Hepatocyte (in vitro differentiated cells): Measurements from ENCODE around the gene FOXE3. TPM values are rescaled to one million over a fixed set of nuclear protein-coding genes. Genes with fewer than 3 reads are reported as not detected.

Experiments used
- DNase-seq: peaks from one replicate; pipeline ENCODE4 v3.0.0-alpha.2; 2016; ENCODE audit warnings: low spot score
- H2AFZ ChIP-seq: fragments of 200-600 bp; sonication (generic); 2 replicates; pipeline ENCODE4 v1.6.0; 2016; ENCODE audit warnings: antibody characterized with exemption, mild to moderate bottlenecking
- H3K27ac ChIP-seq: fragments of 200-600 bp; sonication (generic); 2 replicates; pipeline ENCODE4 v1.5.1; 2016; ENCODE audit warnings: mild to moderate bottlenecking
- H3K27me3 ChIP-seq: fragments of 200-600 bp; sonication (generic); 2 replicates; pipeline ENCODE4 v1.6.1; 2016
- H3K36me3 ChIP-seq: fragments of 200-600 bp; sonication (generic); replicated peaks from 2 replicates; pipeline ENCODE4 v1.5.1; 2016; ENCODE audit warnings: low read depth; ENCODE audit not compliant: insufficient read depth
- H3K4me1 ChIP-seq: fragments of 200-600 bp; sonication (generic); 2 replicates; pipeline ENCODE4 v1.5.1; 2016; ENCODE audit warnings: mild to moderate bottlenecking, moderate library complexity; ENCODE audit not compliant: insufficient read depth
- H3K4me2 ChIP-seq: fragments of 200-600 bp; sonication (generic); 2 replicates; pipeline ENCODE4 v1.6.0; 2016
- H3K4me3 ChIP-seq: fragments of 200-600 bp; sonication (generic); 2 replicates; pipeline ENCODE4 v1.5.1; 2016; ENCODE audit warnings: mild to moderate bottlenecking
- H3K79me2 ChIP-seq: fragments of 200-600 bp; sonication (generic); 2 replicates; pipeline ENCODE4 v1.6.0; 2017; ENCODE audit warnings: mild to moderate bottlenecking
- H3K9me2 ChIP-seq: fragments of 200-600 bp; sonication (generic); replicated peaks from 2 replicates; pipeline ENCODE4 v1.6.0; 2017; ENCODE audit warnings: mild to moderate bottlenecking; ENCODE audit not compliant: insufficient read depth
- H3K9me3 ChIP-seq: fragments of 200-600 bp; sonication (generic); 2 replicates; pipeline ENCODE4 v1.5.1; 2016; ENCODE audit warnings: low read depth, mild to moderate bottlenecking
- H4K20me1 ChIP-seq: fragments of 200-600 bp; sonication (generic); 2 replicates; pipeline ENCODE4 v1.6.0; 2016; ENCODE audit warnings: mild to moderate bottlenecking; ENCODE audit not compliant: insufficient read depth, poor library complexity, severe bottlenecking
- CTCF ChIP-seq: fragments of 200-600 bp; sonication (generic); IDR thresholded peaks from 2 replicates; pipeline ENCODE4 v1.5.1; 2016; ENCODE audit warnings: antibody characterized with exemption, mild to moderate bottlenecking; ENCODE audit not compliant: poor library complexity
- EZH2 ChIP-seq: fragments of 200-600 bp; sonication (generic); IDR thresholded peaks from 2 replicates; pipeline ENCODE4 v1.6.1; 2016; ENCODE audit warnings: antibody characterized with exemption, mild to moderate bottlenecking, borderline replicate concordance
- EZH2phosphoT487 ChIP-seq: fragments of 200-600 bp; sonication (generic); IDR thresholded peaks from one replicate; pipeline ENCODE4 v1.6.1; 2018; ENCODE audit warnings: antibody characterized with exemption, mild to moderate bottlenecking, low read depth, moderate library complexity; ENCODE audit not compliant: unreplicated experiment, severe bottlenecking
- WGBS: methylation state at CpG from one replicate; pipeline ENCODE4 v1.1.6; 2016; ENCODE audit warnings: low lambda C conversion rate; ENCODE audit errors: missing lambda C conversion rate; 5-methylcytosine and 5-hydroxymethylcytosine counted together
- polyA plus RNA-seq: library from polyadenylated mRNA; unstranded; fragments of >200 nt; fragmentation: Nextera tagmentation; extraction: Ambion mirVana; gene quantifications from 2 replicates; pipeline ENCODE4 v1.2.1, GENCODE V29; 2016
- total RNA-seq: library from RNA; depleted of rRNA; stranded (reverse); fragments of >200 nt; gene quantifications from 2 replicates; pipeline ENCODE4 v1.2.3, GENCODE V29; 2014

The FOXE3 gene
- total and polyA plus RNA-seq, 2 experiments from 2014 or later: not detected

- Histone ChIP-seq H3K36me3 (no peaks in the 10 kb centered on the region), H3K4me2 (no peak overlapping the region), H3K4me1 (no peaks in the 10 kb centered on the region), H3K79me2 (no peaks in the 10 kb centered on the region), H4K20me1 (no peaks in the 10 kb centered on the region), H3K27me3 (peaks cover 53% of the 10 kb centered on the region), H3K9me2 (no peaks in the 10 kb centered on the region), H2AFZ (no peak overlapping the region), H3K9me3 (no peaks in the 10 kb centered on the region), H3K4me3 (no peak overlapping the region), H3K27ac (no peak overlapping the region)
- TF ChIP-seq CTCF (peak; percentile 84), EZH2phosphoT487 (no peak)
- WGBS: 10% methylated on average over 6 of the region's 6 CpGs
- peak; percentile 66 for DNase-seq
These were observed 8.4 kb downstream of the FOXE3 start for GRCh38 chr1:47424336-47424982.

GRCh38 chr1:47431534-47431933 is 15.4 kb downstream of the FOXE3 start:
- H2AFZ ChIP-seq: no peak overlapping the region
- DNase-seq: no peak
- H3K4me3 ChIP-seq: no peak overlapping the region
- no peak overlapping the region for H3K4me2 ChIP-seq
- H3K27me3 ChIP-seq: peaks cover 84% of the 10 kb centered on the region
- TF ChIP-seq EZH2: no peak
- H3K27ac ChIP-seq: no peak overlapping the region
- H3K79me2 ChIP-seq: peaks cover 6% of the 10 kb centered on the region
- no peaks in the 10 kb centered on the region for H3K9me2 ChIP-seq
- no peaks in the 10 kb centered on the region for H3K9me3 ChIP-seq
- peaks cover 17% of the 10 kb centered on the region for H3K4me1 ChIP-seq
- no peaks in the 10 kb centered on the region for H3K36me3 ChIP-seq
- 100% methylated on average over 1 of the region's 1 CpG for WGBS
- no peaks in the 10 kb centered on the region for H4K20me1 ChIP-seq

GRCh38 chr1:47432071-47433036 is 16.3 kb downstream of the FOXE3 start:
- Histone ChIP-seq H3K4me2 (peak overlapping the region; percentile 79), H3K4me1 (peaks cover 17% of the 10 kb centered on the region), H4K20me1 (no peaks in the 10 kb centered on the region), H3K36me3 (no peaks in the 10 kb centered on the region), H3K9me2 (no peaks in the 10 kb centered on the region), H3K4me3 (no peak overlapping the region), H2AFZ (no peak overlapping the region), H3K9me3 (no peaks in the 10 kb centered on the region), H3K27me3 (peaks cover 76% of the 10 kb centered on the region), H3K79me2 (peaks cover 6% of the 10 kb centered on the region), H3K27ac (no peak overlapping the region)
- peak; percentile 93 for DNase-seq
- 12% methylated on average over 32 of the region's 32 CpGs for WGBS
- TF ChIP-seq CTCF (peak; percentile 89), EZH2phosphoT487 (no peak), EZH2 (no peak)

GRCh38 chr1:47433037-47433421 is 16.9 kb downstream of the FOXE3 start:
- H3K9me2 ChIP-seq: no peaks in the 10 kb centered on the region
- H3K79me2 ChIP-seq: peaks cover 6% of the 10 kb centered on the region
- H3K27ac ChIP-seq: no peak overlapping the region
- no peaks in the 10 kb centered on the region for H4K20me1 ChIP-seq
- H2AFZ ChIP-seq: no peak overlapping the region
- whole genome bisulfite sequencing: 37% methylated on average over 17 of the region's 17 CpGs
- peak overlapping the region; percentile 79 for H3K4me2 ChIP-seq
- TF ChIP-seq EZH2: no peak
- TF ChIP-seq CTCF: no peak
- no peak for TF ChIP-seq EZH2phosphoT487
- peaks cover 72% of the 10 kb centered on the region for H3K27me3 ChIP-seq
- no peaks in the 10 kb centered on the region for H3K36me3 ChIP-seq
- no peak for DNase-seq
- H3K9me3 ChIP-seq: no peaks in the 10 kb centered on the region
- no peak overlapping the region for H3K4me3 ChIP-seq
- H3K4me1 ChIP-seq: peaks cover 17% of the 10 kb centered on the region
